ENCODE measurements around the gene AREG. TPM values are rescaled to one million over a fixed set of nuclear protein-coding genes. Genes with fewer than 3 reads are reported as not detected.

The AREG gene
- total RNA-seq, 1 donor from 2014 or later, result not detected

GRCh38 chr4:74501579-74501978 is 56.6 kb downstream of the AREG start:
- DNase-seq (ENCODE audit: low spot score in 2 of 2) (no peak), FAIRE-seq (no peak)

DNA sequence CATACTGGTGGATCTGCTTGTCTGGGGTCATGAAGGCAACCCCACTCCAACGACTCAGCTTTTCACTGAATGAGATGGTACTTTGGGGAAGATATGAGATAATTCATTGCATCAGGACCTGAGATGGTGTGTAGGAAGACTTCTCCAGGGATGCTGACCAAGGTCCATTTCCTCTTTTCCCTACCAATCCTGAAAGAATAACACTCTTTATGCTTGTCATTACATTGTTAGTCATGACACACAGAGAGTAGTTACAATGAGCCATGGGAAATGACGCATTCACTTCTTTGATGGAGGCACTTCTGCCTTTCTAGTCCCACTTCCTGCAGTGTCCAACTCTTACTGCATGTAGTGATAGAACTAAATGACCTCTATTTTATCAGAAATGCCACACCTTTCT is 58.6 kb downstream of the AREG start:
- DNase-seq (ENCODE audit: low spot score in 2 of 2), result no peak
- FAIRE-seq, result no peak

GRCh38 chr4:74504212-74504611 is 59.3 kb downstream of the AREG start:
- DNase-seq (ENCODE audit: low spot score in 2 of 2), result no peak

More at GRCh38 chr4:74504212-74504611, 59.3 kb downstream of the AREG start:
- FAIRE-seq, result no peak

Other genes starting within 250 kb of the AREG start
- gene EPGN, start 136.7 kb upstream of the AREG start, total RNA-seq, result not detected
- not detected for gene EREG, start 80.0 kb upstream of the AREG start, total RNA-seq

All from frontal cortex (tissue), 4 donors.